GM21447 (cell line): Measurements from ENCODE around the gene DHX9.

Experiments
- ATAC-seq: cut with Tn5 transposase; IDR thresholded peaks from one replicate; pipeline ENCODE4 v1.9.1; 2021; ENCODE audit not compliant: unreplicated experiment

DHX9 gene

GRCh38 chr1:182839209-182840066 is at the start of gene DHX9:
DHX9 (plus strand) TSS chr1:182839347; CDS start chr1:182842567, 3,220 bp downstream.
- peak; percentile 70 for ATAC-seq

GRCh38 chr1:182791281-182792179 is 47.6 kb upstream of the DHX9 start:
- ATAC-seq, result no peak

DNA sequence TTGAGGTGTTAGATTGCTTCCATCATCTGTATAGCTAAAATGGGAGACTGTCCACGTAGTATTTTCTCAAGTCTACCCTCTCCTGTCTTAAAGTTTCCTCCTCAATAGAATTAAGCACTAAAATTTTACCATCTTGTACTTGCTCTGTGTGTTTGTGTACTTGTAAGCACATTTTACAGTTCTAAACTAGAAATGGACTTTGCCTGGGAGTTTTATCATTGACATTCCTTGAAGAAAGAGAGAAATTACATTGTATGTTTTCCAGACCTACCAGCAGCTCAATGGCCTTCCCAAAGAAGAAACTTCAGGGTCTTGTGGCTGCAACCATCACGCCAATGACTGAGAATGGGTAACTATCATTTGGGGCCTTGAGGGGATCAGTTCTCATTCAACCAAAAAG is 45.1 kb upstream of the DHX9 start:
- no peak for ATAC-seq

DNA sequence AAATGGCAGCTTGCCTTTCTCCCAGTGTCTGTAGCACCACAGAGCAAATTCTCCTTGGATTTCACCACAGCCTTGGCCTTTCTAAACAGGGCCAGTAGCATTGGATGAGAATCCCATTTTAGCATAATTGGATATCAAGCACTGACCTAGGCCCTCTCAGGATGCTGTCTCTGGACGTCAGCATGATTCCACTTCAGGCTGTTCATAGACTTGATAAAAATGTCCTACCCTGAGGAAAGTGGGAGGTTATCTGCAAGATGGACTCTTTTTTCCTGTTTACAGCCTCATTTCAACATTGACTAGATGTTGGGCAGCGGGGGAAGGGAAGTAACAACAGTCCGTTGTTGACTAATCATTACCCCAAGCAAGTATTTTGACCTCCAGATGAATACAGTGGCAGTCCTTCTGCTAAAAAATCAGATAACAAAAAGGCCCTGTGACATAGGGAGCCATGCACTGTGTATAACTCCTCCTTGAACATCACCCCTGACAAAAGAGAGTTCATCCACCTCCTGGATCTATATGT is 44.4 kb upstream of the DHX9 start:
- no peak for ATAC-seq

DNA sequence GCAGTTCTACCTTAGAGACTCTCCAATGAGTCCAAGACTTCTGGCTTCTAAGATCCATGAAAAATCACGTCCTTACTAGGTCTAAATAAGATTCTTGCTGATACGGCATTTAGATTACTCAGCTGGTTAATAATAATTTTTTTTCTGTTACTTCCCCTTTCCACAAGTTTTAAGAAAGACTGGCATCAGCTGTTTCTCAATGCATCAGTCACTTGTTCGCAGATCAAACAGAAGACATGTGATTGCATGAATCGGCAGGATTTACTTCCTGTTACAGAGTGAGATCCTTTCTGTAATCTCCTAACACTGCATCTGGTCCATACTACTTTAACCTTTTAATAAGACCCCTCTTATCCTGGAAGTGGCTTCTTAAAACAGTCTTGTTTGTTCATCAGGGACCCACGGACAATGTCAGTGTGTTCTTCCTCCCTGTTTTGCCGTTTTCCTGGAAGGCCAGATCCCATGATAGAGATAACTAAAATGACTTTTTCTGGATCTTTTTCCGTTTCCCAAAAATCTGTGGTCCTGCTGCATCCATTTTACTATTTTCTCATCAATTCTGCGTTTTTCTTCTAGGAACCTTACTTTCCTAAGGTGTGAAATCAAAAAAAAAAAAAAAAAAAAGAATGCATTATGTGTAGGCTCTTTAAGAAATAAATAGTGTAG is 43.5 kb upstream of the DHX9 start:
- ATAC-seq, result no peak

DNA sequence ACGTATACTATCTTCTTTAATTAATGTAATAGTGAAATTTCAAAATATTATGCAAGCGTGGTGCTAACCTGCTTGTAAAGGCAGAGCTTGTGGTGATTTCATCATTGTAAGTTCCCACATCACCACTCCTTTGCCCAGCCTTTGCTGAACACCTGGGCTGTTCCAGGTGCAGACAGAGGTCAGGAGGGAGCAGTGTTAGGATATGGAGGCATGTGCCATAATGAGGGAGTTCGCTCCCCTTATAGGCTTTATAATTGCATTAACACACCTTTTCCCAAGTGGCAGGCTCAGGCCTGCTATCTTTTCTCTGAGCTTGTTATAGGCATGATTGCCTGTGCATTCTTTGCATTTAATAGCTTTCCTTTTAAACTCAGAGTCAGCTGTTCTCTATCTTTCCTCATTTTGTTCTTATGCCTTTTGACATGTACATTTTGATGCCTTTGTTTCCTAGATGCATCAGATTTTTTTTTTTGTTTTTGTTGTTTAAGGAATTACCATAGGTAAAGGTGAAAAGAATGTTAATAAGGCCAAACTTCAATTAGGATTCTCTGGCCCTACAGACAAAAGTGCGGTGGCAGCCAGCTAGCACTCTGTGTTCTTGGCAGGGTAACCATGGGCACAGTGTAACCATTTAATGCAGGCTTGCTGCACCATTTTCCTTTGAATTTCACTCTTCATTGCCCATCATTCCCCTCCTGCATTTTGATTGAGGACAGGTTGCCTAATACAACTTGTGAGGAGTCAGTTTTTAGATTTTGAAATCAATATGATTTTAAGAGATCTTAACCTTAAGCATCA is 36.9 kb upstream of the DHX9 start:
- no peak for ATAC-seq

DNA sequence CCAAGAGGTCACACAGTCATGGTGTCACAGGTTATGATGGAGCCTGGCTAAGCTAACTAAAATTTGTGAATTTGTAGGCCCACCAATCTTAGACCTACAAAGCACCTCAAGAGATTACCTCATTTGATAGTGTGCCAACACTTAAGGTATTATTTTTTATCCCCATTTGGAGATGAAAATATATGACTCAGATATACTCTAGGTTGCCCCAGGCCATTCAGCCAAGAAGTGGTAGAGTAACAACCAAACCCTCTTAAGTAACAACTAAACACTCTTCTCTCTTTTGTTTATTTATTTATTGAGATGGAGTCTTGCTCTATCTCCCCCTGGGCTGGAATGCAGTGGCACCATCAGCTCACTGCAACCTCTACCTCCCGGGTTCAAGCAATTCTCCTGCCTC is 35.3 kb upstream of the DHX9 start:
- no peak for ATAC-seq

DNA sequence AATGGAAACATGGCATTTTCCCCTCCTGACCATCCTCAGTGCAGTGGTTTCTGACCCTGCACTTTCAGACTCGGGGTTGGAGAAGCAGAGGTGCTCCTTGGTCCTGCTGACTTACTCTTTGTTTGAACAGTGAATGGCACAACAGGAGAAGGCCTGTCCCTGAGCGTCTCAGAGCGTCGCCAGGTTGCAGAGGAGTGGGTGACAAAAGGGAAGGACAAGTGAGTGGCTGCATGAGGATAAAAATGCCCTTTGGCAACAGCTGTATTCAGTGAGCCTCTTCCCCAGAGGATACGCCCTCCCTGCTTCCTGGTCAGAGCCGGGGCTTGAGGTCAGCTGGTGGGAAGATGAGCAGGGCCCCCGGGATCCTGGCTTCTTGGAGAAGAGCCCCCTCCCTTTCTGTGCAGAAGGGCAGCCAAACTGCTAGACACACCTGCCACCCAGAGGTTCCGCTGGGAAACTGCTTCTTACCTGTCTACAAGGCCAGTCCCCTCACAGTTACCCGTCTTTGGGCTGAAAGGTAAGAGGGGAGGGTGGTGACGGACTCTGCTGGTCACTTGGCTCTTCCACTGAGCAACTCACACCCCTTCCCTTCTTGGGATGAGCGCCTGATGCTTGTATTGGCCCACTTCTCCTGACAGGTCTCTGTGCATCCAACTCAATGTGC is 33.0 kb upstream of the DHX9 start:
- ATAC-seq, result no peak

DNA sequence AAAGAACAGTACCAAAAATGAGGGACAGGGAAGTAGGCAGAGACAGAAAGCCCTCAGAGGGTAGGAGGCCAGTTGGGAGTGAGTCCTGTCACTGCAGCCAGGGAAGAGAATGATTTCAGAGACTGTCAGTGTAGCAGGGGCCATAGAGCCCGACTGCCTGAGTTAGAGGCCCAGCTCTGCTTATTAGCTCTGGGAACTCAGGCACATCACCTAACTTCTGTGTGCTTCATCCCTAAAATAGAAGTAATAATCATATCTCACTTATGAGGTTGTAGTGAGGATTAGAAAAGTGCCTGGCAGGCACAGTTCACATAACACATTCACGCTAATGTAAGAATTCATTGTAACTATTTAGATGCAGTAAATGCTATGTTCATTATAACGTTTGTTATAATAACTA is 31.2 kb upstream of the DHX9 start:
- ATAC-seq, result no peak

DNA sequence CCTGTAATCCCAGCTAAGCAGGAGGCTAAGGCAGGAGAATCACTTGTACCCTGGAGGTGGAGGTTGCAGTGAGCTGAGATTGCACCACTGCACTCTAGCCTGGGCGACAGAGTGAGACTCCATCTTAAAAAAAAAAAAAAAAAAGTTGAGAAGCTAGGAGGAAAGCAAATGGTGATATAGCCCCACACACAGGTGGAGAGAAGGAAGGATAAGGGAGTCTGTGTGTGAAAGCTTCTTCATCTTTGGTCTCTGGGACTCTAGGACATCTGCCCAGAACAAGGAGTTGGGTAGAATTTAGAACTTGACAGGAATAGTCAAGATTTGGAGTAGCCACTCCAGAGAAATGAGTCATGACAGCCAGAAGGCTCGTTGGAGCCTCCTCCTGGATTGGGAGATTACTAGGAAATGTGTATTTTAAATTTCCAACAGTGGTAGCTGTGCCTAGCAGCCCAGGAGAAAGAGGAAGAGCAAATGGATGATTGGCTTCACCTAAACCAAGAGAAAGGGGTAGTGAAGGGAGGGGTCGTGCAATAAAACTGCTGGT is 29.7 kb upstream of the DHX9 start:
- ATAC-seq, result no peak

- no peak for ATAC-seq
Measured at GRCh38 chr1:182811975-182812722, 27.0 kb upstream of the DHX9 start.

DNA sequence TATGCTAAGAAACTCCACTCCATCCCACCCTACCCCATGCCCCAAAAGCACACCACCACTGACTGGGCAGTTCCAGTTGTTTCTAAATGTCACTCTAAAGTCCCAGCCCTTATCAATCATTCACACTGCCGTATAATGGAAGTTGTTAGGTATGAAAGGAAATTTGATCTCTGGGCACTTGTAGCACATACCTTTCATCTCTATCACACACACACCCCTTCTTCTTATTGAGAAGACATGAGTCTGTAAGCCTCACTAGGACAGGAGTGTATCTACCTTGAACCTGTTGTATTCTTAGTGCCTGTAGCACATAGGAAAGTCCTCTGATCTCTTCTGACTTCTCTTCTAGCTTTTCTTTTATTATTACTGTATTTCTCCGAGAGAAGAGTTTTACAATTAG is 22.3 kb upstream of the DHX9 start:
- no peak for ATAC-seq

DNA sequence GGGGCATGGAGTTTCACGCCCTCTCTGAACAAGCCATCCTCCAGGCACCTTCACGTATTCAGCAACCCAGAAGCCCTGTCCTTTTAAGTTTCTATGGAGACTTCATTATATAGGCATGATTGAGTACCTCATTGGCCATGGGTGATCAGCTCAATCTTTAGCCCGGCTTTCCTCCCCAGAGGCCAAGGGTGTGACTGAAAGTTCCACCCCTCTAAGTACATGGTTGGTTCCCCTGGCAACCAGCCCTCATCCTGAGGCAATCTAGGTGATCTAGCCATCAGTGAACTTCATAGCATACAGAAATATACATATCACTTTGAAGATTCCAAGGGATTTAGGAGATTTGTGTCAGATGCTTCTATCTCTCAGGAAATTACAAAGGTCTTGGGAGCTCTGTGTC is 21.3 kb upstream of the DHX9 start:
- ATAC-seq, result no peak

DNA sequence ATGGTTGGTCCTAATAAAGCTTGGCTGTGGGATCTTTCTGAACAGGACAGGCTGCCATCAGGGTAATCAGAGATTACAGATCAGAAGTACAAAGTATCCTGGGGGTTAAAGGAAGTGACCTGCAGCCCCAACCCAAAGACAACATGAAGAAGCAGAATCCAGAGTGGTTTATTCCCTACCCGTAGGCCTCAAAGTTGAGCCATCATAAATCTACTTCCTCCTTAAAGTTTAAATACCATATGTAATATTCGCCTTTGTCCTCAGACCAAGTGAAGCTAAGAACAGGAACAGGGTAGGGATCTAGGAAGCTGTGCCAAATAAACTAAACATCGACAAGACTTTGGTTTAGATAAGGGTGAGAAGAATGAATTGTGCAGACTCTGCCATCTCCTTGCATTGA is 15.9 kb upstream of the DHX9 start:
- no peak for ATAC-seq

DNA sequence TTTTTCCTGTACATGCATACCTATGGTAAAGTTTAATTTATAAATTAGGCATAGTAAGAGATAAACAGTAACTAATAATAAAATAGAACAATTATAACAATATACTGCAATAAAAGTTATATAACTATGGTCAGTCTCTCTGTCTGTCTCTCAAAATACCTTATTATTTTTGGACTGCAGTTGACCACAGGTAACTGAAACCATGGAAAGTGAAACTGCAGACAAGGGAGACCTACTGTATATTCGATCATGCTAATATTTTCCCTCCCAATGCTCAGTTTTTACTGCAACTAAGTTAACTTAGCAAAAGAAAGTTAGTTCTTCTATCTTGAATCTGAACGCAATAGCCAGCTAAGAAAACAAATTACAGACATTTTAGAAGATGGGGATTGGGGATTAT is 12.3 kb upstream of the DHX9 start:
- no peak for ATAC-seq

DNA sequence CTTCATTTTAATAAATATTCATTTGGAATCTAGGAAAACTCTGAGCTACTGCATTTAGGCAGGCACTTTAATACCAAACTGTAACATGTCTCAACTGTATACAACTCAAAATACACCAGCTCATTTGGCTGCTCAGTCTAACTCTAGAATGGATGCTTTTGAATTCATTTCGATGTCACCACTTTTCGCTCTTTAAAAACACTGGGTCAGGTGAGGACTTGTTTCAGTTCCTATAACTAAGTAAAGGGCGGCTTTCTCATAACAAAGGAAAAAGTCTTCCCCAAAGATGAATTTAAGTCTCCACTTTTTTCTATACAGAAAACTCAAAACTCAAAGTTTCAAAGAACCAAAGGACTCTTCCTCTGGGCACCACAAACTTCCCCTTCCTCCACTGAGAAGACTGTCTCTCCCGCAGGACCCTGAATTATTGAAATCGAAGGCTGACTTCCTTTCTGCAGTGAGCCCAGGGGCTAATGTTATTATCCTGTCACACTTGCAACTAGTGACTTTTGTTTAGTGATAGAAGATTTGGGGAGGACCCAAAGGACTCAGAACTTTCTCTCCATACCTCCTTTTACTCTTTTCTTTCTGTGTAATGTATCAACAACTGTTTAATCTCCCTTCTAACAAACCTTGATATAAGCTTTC is 9.7 kb upstream of the DHX9 start:
- ATAC-seq, result peak; percentile 88

DNA sequence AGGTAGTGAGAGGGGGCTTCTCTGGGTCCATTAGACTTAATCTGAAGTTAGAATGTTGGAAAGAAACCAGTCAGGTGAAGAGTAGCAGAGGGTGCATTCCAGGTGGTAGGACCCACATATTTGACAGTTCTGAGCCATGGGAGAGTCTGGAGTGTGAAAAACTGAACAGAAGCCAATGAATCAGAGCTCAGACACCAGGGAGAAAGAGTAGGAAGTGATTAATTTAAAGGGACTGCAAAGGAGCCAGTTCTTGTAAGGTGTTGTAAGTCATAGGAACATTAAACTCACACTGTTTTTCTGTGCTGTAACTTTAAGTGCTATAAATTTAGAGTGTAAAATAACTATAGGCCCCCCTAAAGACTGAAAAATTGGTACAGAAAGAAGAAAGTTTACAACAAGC is 5.9 kb upstream of the DHX9 start:
- no peak for ATAC-seq

DNA sequence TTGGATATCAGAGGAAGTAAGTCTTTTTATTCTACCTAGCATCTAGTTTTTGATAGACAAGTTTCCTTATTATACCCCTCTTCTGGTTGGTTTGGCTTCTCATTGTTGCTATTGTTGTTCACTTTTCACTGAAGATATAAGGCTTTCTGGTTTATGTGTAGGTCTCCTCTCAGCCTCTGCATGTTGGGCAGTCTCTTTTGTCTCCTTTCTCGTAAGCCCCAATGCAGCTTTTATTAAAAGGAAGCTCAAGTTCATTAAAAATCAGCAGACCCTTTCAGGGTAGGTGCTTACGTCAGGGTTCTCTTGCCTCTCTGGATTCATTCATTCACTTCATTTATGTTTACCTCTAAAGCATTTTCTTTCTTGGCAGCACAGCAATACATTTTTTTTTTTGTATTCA is 4.8 kb upstream of the DHX9 start:
- no peak for ATAC-seq
